H1 (cell line): ENCODE data around the gene NAV2. TPM values are rescaled to one million over a fixed set of nuclear protein-coding genes. Genes with fewer than 3 reads are reported as not detected.

Experiments
- CTCF ChIA-PET: fragments of 300-600 bp; sonication (Branson Sonifier 250); formaldehyde crosslinking; loops from one replicate; lab custom pipeline; 2021; ENCODE audit not compliant: partially characterized antibody; lab: Charles Lee
- POLR2A ChIA-PET: fragments of 300-600 bp; sonication (Branson Sonifier 250); formaldehyde crosslinking; loops from one replicate; lab custom pipeline; 2021; ENCODE audit warnings: inconsistent platforms; ENCODE audit not compliant: partially characterized antibody; lab: Charles Lee
- DNase-seq, 2 experiments: peaks; one replicate each; pipeline versions ENCODE4 v3.0.0 to v3.0.0-alpha.2; 2010 to 2022; ENCODE audit warnings: low spot score in 2 of 2, low read depth in 1 of 2, mixed read lengths in 1 of 2
- FAIRE-seq: peaks from 2 replicates; lab custom pipeline; 2011; peaks lifted over from hg19 to GRCh38; lab: Jason Lieb, UNC
- H2AFZ ChIP-seq: 2 replicates; pipeline ENCODE4 v1.8.1; 2012; ENCODE audit warnings: low read length, inconsistent platforms
- H2AK5ac ChIP-seq: 2 replicates; pipeline ENCODE4 v1.6.1; 2013; ENCODE audit warnings: low read depth, low read length
- H2BK120ac ChIP-seq: replicated peaks from 2 replicates; pipeline ENCODE3; 2013; ENCODE audit warnings: low read depth, low read length, inconsistent platforms
- H2BK12ac ChIP-seq: 2 replicates; pipeline ENCODE4 v1.6.1; 2013; ENCODE audit warnings: low read depth, low read length
- H2BK15ac ChIP-seq: 2 replicates; pipeline ENCODE4 v1.6.1; 2013; ENCODE audit warnings: low read length
- H2BK20ac ChIP-seq: 2 replicates; pipeline ENCODE4 v1.6.1; 2013; ENCODE audit warnings: low read length
- H2BK5ac ChIP-seq: 2 replicates; pipeline ENCODE4 v1.6.1; 2013; ENCODE audit warnings: low read depth, low read length
- H3K14ac ChIP-seq: 2 replicates; pipeline ENCODE4 v1.6.1; 2013; ENCODE audit warnings: inconsistent platforms; ENCODE audit not compliant: insufficient read length
- H3K18ac ChIP-seq: 2 replicates; pipeline ENCODE4 v1.6.1; 2013; ENCODE audit warnings: low read length; ENCODE audit errors: extremely low read depth
- H3K23ac ChIP-seq: 2 replicates; pipeline ENCODE4 v1.6.1; 2013; ENCODE audit warnings: inconsistent platforms; ENCODE audit not compliant: insufficient read length
- H3K23me2 ChIP-seq: 2 replicates; pipeline ENCODE4 v1.6.1; 2013; ENCODE audit warnings: low read depth, low read length
- H3K27ac ChIP-seq: 2 replicates; pipeline ENCODE4 v1.6.1; 2011; ENCODE audit warnings: low read depth, low read length, inconsistent platforms
- H3K27me3 ChIP-seq, 4 experiments: replicated peaks in 1 of 4; 1 replicate in 1 of 4; 2 replicates in 3 of 4; pipeline versions ENCODE4 v1.6.1 to v1.8.1; 2011 to 2013; ENCODE audit warnings: low read length in 3 of 4, mild to moderate bottlenecking in 3 of 4, inconsistent platforms in 2 of 4, mixed read lengths in 2 of 4, moderate library complexity in 1 of 4; ENCODE audit not compliant: control insufficient read depth in 3 of 4, insufficient read depth in 3 of 4; ENCODE audit errors: extremely low read depth in 1 of 4
- H3K36me3 ChIP-seq, 4 experiments: 2 replicates each; pipeline versions ENCODE4 v1.6.1 to v1.8.1; 2011 to 2013; ENCODE audit warnings: mild to moderate bottlenecking in 4 of 4, low read length in 3 of 4, moderate library complexity in 2 of 4, control low read depth in 1 of 4, inconsistent platforms in 1 of 4; ENCODE audit not compliant: insufficient read depth in 4 of 4, control insufficient read depth in 2 of 4
- H3K4ac ChIP-seq: replicated peaks from 2 replicates; pipeline ENCODE3; 2013; ENCODE audit warnings: low read length, low read depth, mixed read lengths, inconsistent platforms; ENCODE audit not compliant: insufficient read length
- H3K4me1 ChIP-seq, 4 experiments: replicated peaks in 1 of 4; 1 replicate in 1 of 4; 2 replicates in 3 of 4; pipeline versions ENCODE4 v1.6.1 to v1.8.1; 2011 to 2013; ENCODE audit warnings: low read length in 3 of 4, inconsistent platforms in 2 of 4, mixed read lengths in 1 of 4; ENCODE audit not compliant: insufficient read depth in 4 of 4, control insufficient read depth in 3 of 4
- H3K4me2 ChIP-seq, 2 experiments: 2 replicates each; pipeline versions ENCODE4 v1.6.1 to v1.8.1; 2011 to 2013; ENCODE audit warnings: low read depth in 2 of 2, low read length in 2 of 2, control low read depth in 1 of 2, inconsistent platforms in 1 of 2, mild to moderate bottlenecking in 1 of 2; ENCODE audit not compliant: insufficient read depth in 1 of 2
- H3K4me3 ChIP-seq, 4 experiments: fragments of 200-600, 300-600 bp in 1 of 4; sonication (generic), shearing (Covaris generic), sonication (Bioruptor Twin) in 1 of 4; 2 replicates each; pipeline versions ENCODE4 v1.5.1 to v1.8.1; 2011 to 2016; ENCODE audit warnings: low read length in 4 of 4, low read depth in 3 of 4, control low read depth in 2 of 4, inconsistent platforms in 2 of 4, mild to moderate bottlenecking in 2 of 4, mixed read lengths in 1 of 4, moderate library complexity in 1 of 4; ENCODE audit not compliant: insufficient read depth in 2 of 4; ENCODE audit errors: extremely low read depth in 1 of 4
- H3K56ac ChIP-seq: replicated peaks from 2 replicates; pipeline ENCODE3; 2013; ENCODE audit warnings: low read depth, mild to moderate bottlenecking, mixed read lengths, low read length, inconsistent platforms; ENCODE audit not compliant: insufficient read length
- H3K79me1 ChIP-seq: 2 replicates; pipeline ENCODE4 v1.6.1; 2013; ENCODE audit warnings: low read depth, low read length, control low read depth
- H3K79me2 ChIP-seq, 2 experiments: 2 replicates each; pipeline versions ENCODE4 v1.6.1 to v1.8.1; 2012 to 2013; ENCODE audit warnings: low read length in 2 of 2, mild to moderate bottlenecking in 2 of 2, inconsistent platforms in 1 of 2; ENCODE audit not compliant: insufficient read depth in 2 of 2, control insufficient read depth in 1 of 2
- H3K9ac ChIP-seq, 4 experiments: replicated peaks in 1 of 4; 1 replicate in 1 of 4; 2 replicates in 3 of 4; pipeline versions ENCODE4 v1.6.1 to v1.8.1; 2011 to 2013; ENCODE audit warnings: low read depth in 3 of 4, low read length in 3 of 4, control low read depth in 2 of 4, mild to moderate bottlenecking in 2 of 4, moderate library complexity in 2 of 4, inconsistent platforms in 1 of 4; ENCODE audit errors: extremely low read depth in 1 of 4
- H3K9me3 ChIP-seq, 2 experiments: 2 replicates each; pipeline versions ENCODE4 v1.6.1 to v1.8.1; 2012 to 2013; ENCODE audit warnings: mild to moderate bottlenecking in 2 of 2, moderate library complexity in 2 of 2, control low read depth in 1 of 2, inconsistent platforms in 1 of 2, low read depth in 1 of 2, low read length in 1 of 2, mixed read lengths in 1 of 2; ENCODE audit not compliant: insufficient read depth in 2 of 2
- H4K20me1 ChIP-seq, 2 experiments: replicated peaks in 1 of 2; 2 replicates each; pipeline versions ENCODE3 to v1.8.1; 2011 to 2013; ENCODE audit warnings: inconsistent platforms in 2 of 2, low read length in 2 of 2, mild to moderate bottlenecking in 1 of 2; ENCODE audit not compliant: insufficient read depth in 2 of 2, control insufficient read depth in 1 of 2
- H4K5ac ChIP-seq: 2 replicates; pipeline ENCODE4 v1.6.1; 2013; ENCODE audit warnings: low read length, low read depth, mixed read lengths, inconsistent platforms; ENCODE audit not compliant: insufficient read length
- H4K8ac ChIP-seq: 2 replicates; pipeline ENCODE4 v1.8.0; 2013; ENCODE audit warnings: mild to moderate bottlenecking, moderate library complexity, low read length, inconsistent platforms; ENCODE audit not compliant: insufficient read depth; ENCODE audit errors: extremely low read depth
- H4K91ac ChIP-seq: replicated peaks from 2 replicates; pipeline ENCODE3; 2013; ENCODE audit warnings: low read length, mixed read lengths, inconsistent platforms; ENCODE audit not compliant: insufficient read length
- ASH2L ChIP-seq: fragments of 200-600, 300-600 bp; sonication (generic); IDR thresholded peaks from one replicate; pipeline ENCODE4 v1.7.1; 2017; ENCODE audit warnings: low read length
- ATF2 ChIP-seq: IDR thresholded peaks from 2 replicates; pipeline ENCODE4 v1.6.1; 2012; ENCODE audit warnings: low read length, inconsistent platforms
- ATF3 ChIP-seq: IDR thresholded peaks from 2 replicates; pipeline ENCODE4 v1.6.1; 2011; ENCODE audit warnings: low read depth, mild to moderate bottlenecking, low read length; ENCODE audit not compliant: insufficient read depth
- CREB1 ChIP-seq: IDR thresholded peaks from 2 replicates; pipeline ENCODE4 v1.6.1; 2012; ENCODE audit warnings: inconsistent platforms
- E2F6 ChIP-seq: IDR thresholded peaks from 2 replicates; pipeline ENCODE4 v1.6.1; 2012; ENCODE audit warnings: inconsistent platforms
- FOSL1 ChIP-seq: IDR thresholded peaks from 2 replicates; pipeline ENCODE4 v1.6.1; 2011; ENCODE audit warnings: mild to moderate bottlenecking, low read depth, low read length, moderate library complexity; ENCODE audit not compliant: insufficient read depth
- KDM4A ChIP-seq: IDR thresholded peaks from one replicate; pipeline ENCODE4 v1.7.1; 2012; ENCODE audit warnings: low read depth, mild to moderate bottlenecking, moderate library complexity, low read length, inconsistent platforms; ENCODE audit not compliant: severe bottlenecking
- KDM5A ChIP-seq: fragments of 200-600 bp; IDR thresholded peaks from 2 replicates; pipeline ENCODE4 v1.7.1; 2012; ENCODE audit warnings: mild to moderate bottlenecking, low read length, inconsistent platforms, mixed read lengths
- RAD21 ChIP-seq, 2 experiments: IDR thresholded peaks in 1 of 2; conservative IDR thresholded peaks in 1 of 2; 2 replicates each; pipeline ENCODE4 v1.6.1; 2011; ENCODE audit warnings: low read depth in 2 of 2, low read length in 2 of 2, improper control_type of control experiment in 1 of 2, inconsistent platforms in 1 of 2, mild to moderate bottlenecking in 1 of 2, moderate library complexity in 1 of 2
- RXRA ChIP-seq: IDR thresholded peaks from 2 replicates; pipeline ENCODE4 v1.6.1; 2011; ENCODE audit warnings: low read depth, mild to moderate bottlenecking, low read length, moderate library complexity; ENCODE audit not compliant: insufficient read depth
- WGBS, 2 experiments: shearing (Covaris generic) in 1 of 2; methylation state at CpG; one replicate each; pipeline versions ENCODE4 v1.1.6 to v1.1.7; 2013 to 2015; ENCODE audit warnings: low lambda C conversion rate in 2 of 2, mixed read lengths in 2 of 2, inconsistent platforms in 1 of 2, low coverage in 1 of 2, missing lambda C conversion rate in 1 of 2; ENCODE audit not compliant: insufficient replicate concordance in 2 of 2, insufficient coverage in 1 of 2, insufficient read length in 1 of 2; ENCODE audit errors: extremely low coverage in 1 of 2, missing lambda C conversion rate in 1 of 2; 5-methylcytosine and 5-hydroxymethylcytosine counted together
- polyA plus RNA-seq, 7 experiments: library from polyadenylated mRNA; depleted of rRNA in 3 of 7; stranded (reverse) in 5 of 7; unstranded in 2 of 7; fragments of >200 nt in 5 of 7; fragments of 200-250 nt in 2 of 7; gene quantifications; 1 replicate in 5 of 7; 2 replicates in 1 of 7; 4 replicates in 1 of 7; pipeline versions ENCODE4 v1.2.1 to v1.2.3, GENCODE V29; 2011 to 2013; ENCODE audit warnings: missing spikeins in 2 of 7, mixed read lengths in 2 of 7
- total RNA-seq: library from RNA; stranded (reverse); fragmentation: NEBNext Ultra II Directional; extraction: Animal tissue kit (Norgen Biotek cat#: 25700); gene quantifications from 2 replicates; pipeline ENCODE4 v1.2.1, GENCODE V29; 2021

The NAV2 gene
- total and polyA plus RNA-seq, 2 of the 8 experiments (the other 6 are each of a cell fraction or from before 2014, with no cell fraction given), result 35.6 to 73.6 TPM

GRCh38 chr11:20029193-20029592 lies 316.6 kb downstream of the NAV2 start:
- FAIRE-seq (no peak), DNase-seq (no peak)
- H3K4ac ChIP-seq, result peak overlapping the region; percentile 4
- POLR2A ChIA-PET, result interaction anchor here (0.6 to 1.6 kb wide), 4 partner anchors 26 to 254 kb away, joined by 3 read pairs; no protein-coding TSS in a partner anchor
- H2BK5ac ChIP-seq, result no peak overlapping the region
- H3K9ac ChIP-seq, result no peak overlapping the region
- no peak overlapping the region for H2BK15ac ChIP-seq
- H3K4me2 ChIP-seq, result no peak overlapping the region; a peak in 1 of 4 replicates
- H3K56ac ChIP-seq, result no peak overlapping the region
- H4K91ac ChIP-seq, result no peak overlapping the region
- no peak overlapping the region; the same call in 1 of the 2 replicates for H3K18ac ChIP-seq
- no peak overlapping the region for H3K4me3 ChIP-seq
- H3K27me3 ChIP-seq, result no peaks in the 10 kb centered on the region
- H3K14ac ChIP-seq, result no peak overlapping the region
- H2AFZ ChIP-seq, result no peak overlapping the region
- H3K23ac ChIP-seq, result no peak overlapping the region
- peaks cover 7% of the 10 kb centered on the region; the same call in 1 of the 2 replicates for H3K79me1 ChIP-seq
- H3K4me1 ChIP-seq, result peaks cover 22 to 60% (median 52%) of the 10 kb centered on the region in 4 experiments
- H3K23me2 ChIP-seq, result no peaks in the 10 kb centered on the region
- no peaks in the 10 kb centered on the region for H3K9me3 ChIP-seq
- H3K79me2 ChIP-seq, result peaks cover 7 to 78% of the 10 kb centered on the region in 2 experiments
- H2BK20ac ChIP-seq, result no peak overlapping the region
- no peak overlapping the region for H4K8ac ChIP-seq
- no peaks in the 10 kb centered on the region for H3K36me3 ChIP-seq
- no peak overlapping the region for H3K27ac ChIP-seq
- no peak overlapping the region for H4K5ac ChIP-seq
- H4K20me1 ChIP-seq, result peaks cover 7 to 13% of the 10 kb centered on the region in 2 experiments
- 0 out of 2 replicates have a peak overlapping the region, but pooled peaks have one; percentile 18 for H2BK12ac ChIP-seq
- no peak overlapping the region for H2BK120ac ChIP-seq
- CTCF ChIA-PET, result interaction anchor here (1.0 to 9.3 kb wide), 7 partner anchors 13 to 99 kb away, joined by 3 to 99 read pairs (median 4); no protein-coding TSS in a partner anchor
- H2AK5ac ChIP-seq, result peak overlapping the region; percentile 68; the same call in 1 of the 2 replicates
- 59% methylated on average over 3 of the region's 3 CpGs; no CpG with 5 or more reads in 1 of the 2 experiments for WGBS, 2 experiments
- TF ChIP-seq ATF2, result no peak
- no peak for TF ChIP-seq RXRA
- no peak for TF ChIP-seq ATF3
- TF ChIP-seq RAD21 (IDR thresholded peaks at IDR 0.05 in 1 of 2, conservative IDR thresholded peaks at IDR 0.05 in 1 of 2; ENCODE audit: low read depth in 2 of 2, low read length in 2 of 2), result no peak
- TF ChIP-seq FOSL1, result no peak
- TF ChIP-seq KDM4A, result no peak
- TF ChIP-seq CREB1, result no peak
- no peak for TF ChIP-seq E2F6
- no peak for TF ChIP-seq KDM5A
- TF ChIP-seq ASH2L, result no peak
